Peyer's patch (tissue), 4 donors: Measurements from ENCODE around the gene SAG. TPM values are rescaled to one million over a fixed set of nuclear protein-coding genes. Genes with fewer than 3 reads are reported as not detected.

Experiments
- DNase-seq, 3 donors: peaks; one replicate each; pipeline ENCODE4 v3.0.0-alpha.2; 2017 to 2019
- H3K27ac ChIP-seq, 4 donors: fragments of 200-600 bp; sonication (generic); one replicate each; pipeline ENCODE4 v1.5.1; 2016 to 2019
- H3K27me3 ChIP-seq, 2 donors: fragments of 200-600 bp; sonication (generic); one replicate each; pipeline ENCODE4 v1.5.1; 2019
- H3K36me3 ChIP-seq, 3 donors: fragments of 200-600 bp; sonication (generic); one replicate each; pipeline ENCODE4 v1.5.1; 2016 to 2019
- H3K4me1 ChIP-seq, 4 donors: fragments of 200-600 bp; sonication (generic); one replicate each; pipeline ENCODE4 v1.5.1; 2016 to 2019
- H3K4me3 ChIP-seq, 4 donors: fragments of 200-600 bp; sonication (generic); 1 replicate in 3 of 4; 2 replicates in 1 of 4; pipeline ENCODE4 v1.5.1; 2016 to 2019; ENCODE audit warnings: mild to moderate bottlenecking in 1 of 4
- H3K9me3 ChIP-seq, 4 donors: fragments of 200-600 bp; sonication (generic); one replicate each; pipeline ENCODE4 v1.5.1; 2016 to 2019; ENCODE audit warnings: mild to moderate bottlenecking in 1 of 4
- POLR2A ChIP-seq, 2 donors: fragments of 450-650 bp; IDR thresholded peaks; one replicate each; pipeline ENCODE4 v1.5.1; 2017; ENCODE audit warnings: antibody characterized with exemption in 2 of 2, mild to moderate bottlenecking in 2 of 2, moderate library complexity in 2 of 2
- total RNA-seq, 4 donors: library from RNA; depleted of rRNA; stranded (reverse); fragments of >200 nt; gene quantifications; one replicate each; pipeline ENCODE4 v1.1.0, GENCODE V29; 2016
- TF ChIP-seq, protein P1 (sequence below), 6 experiments: fragments of 450-650 bp in 4 of 6; fragments of 200-600 bp in 2 of 6; sonication (generic) in 1 of 6; IDR thresholded peaks; one replicate each; pipeline ENCODE4 v1.5.1; 2017 to 2019; ENCODE audit warnings: antibody characterized with exemption in 6 of 6, mild to moderate bottlenecking in 3 of 6, moderate library complexity in 1 of 6

The SAG gene
- total RNA-seq, 4 donors from 2014 or later: not detected

GRCh38 chr2:233367586-233367985 is 60.0 kb downstream of the SAG start:
- Histone ChIP-seq H3K9me3 (no peaks in the 10 kb centered on the region), H3K36me3 (no peaks in the 10 kb centered on the region), H3K27ac (no peak overlapping the region), H3K27me3 (no peaks in the 10 kb centered on the region), H3K4me3 (no peak overlapping the region), H3K4me1 (no peaks in the 10 kb centered on the region)
- TF ChIP-seq, protein P1, sequence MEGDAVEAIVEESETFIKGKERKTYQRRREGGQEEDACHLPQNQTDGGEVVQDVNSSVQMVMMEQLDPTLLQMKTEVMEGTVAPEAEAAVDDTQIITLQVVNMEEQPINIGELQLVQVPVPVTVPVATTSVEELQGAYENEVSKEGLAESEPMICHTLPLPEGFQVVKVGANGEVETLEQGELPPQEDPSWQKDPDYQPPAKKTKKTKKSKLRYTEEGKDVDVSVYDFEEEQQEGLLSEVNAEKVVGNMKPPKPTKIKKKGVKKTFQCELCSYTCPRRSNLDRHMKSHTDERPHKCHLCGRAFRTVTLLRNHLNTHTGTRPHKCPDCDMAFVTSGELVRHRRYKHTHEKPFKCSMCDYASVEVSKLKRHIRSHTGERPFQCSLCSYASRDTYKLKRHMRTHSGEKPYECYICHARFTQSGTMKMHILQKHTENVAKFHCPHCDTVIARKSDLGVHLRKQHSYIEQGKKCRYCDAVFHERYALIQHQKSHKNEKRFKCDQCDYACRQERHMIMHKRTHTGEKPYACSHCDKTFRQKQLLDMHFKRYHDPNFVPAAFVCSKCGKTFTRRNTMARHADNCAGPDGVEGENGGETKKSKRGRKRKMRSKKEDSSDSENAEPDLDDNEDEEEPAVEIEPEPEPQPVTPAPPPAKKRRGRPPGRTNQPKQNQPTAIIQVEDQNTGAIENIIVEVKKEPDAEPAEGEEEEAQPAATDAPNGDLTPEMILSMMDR (IDR thresholded peaks at IDR 0.05): no peak
- no peak for TF ChIP-seq POLR2A (IDR thresholded peaks at IDR 0.05)
- no peak for DNase-seq

GRCh38 chr2:233368756-233369155 is 61.1 kb downstream of the SAG start:
- Histone ChIP-seq H3K4me1 (no peaks in the 10 kb centered on the region), H3K9me3 (no peaks in the 10 kb centered on the region), H3K36me3 (no peaks in the 10 kb centered on the region), H3K27me3 (no peaks in the 10 kb centered on the region), H3K4me3 (no peak overlapping the region), H3K27ac (no peak overlapping the region)
- TF ChIP-seq, protein P1 (IDR thresholded peaks at IDR 0.05): no peak
- no peak for TF ChIP-seq POLR2A (IDR thresholded peaks at IDR 0.05)
- no peak for DNase-seq

GRCh38 chr2:233369462-233369861 is 61.8 kb downstream of the SAG start:
- H3K27me3 ChIP-seq: no peaks in the 10 kb centered on the region
- no peak for DNase-seq
- H3K4me1 ChIP-seq: no peaks in the 10 kb centered on the region
- TF ChIP-seq, protein P1 (IDR thresholded peaks at IDR 0.05): no peak
- TF ChIP-seq POLR2A (IDR thresholded peaks at IDR 0.05): no peak
- H3K36me3 ChIP-seq: no peaks in the 10 kb centered on the region
- no peak overlapping the region for H3K27ac ChIP-seq
- no peaks in the 10 kb centered on the region for H3K9me3 ChIP-seq
- no peak overlapping the region for H3K4me3 ChIP-seq

DNA sequence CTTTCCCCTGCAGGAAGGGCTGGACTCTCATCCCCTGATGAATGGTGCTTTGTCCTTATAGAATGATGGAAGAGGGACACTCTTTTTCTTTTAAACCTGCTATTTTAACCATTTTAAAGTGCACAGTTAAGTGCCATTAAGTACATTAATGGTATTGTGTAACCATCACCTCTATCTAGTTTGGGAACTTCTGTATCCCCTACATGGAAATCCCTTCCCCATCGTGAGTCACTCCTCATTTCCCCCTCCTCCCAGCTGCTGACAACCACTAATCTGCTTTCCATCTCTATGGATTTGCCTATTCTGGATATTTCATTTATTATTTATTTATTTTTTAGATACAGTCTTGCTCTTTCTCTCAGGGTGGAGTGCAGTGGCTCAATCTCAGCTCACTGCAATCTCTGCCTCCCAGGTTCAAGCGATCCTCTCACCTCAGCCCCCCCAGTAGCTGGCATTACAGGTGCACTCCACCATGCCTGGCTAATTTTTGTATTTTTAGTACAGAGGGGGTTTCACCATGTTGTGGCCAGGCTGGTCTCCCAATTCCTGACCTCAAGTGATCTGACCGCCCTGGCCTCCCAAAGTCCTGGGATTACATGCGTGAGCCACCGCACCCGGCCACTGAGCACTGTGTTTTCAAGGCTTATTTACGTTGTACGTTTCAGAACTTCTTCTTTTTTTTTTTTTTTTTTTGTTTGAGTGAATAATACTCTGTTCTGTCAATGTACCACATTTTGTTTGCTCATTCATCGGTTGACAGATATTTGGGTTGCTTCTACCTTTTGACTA is 62.5 kb downstream of the SAG start:
- H3K9me3 ChIP-seq: no peaks in the 10 kb centered on the region
- TF ChIP-seq, protein P1 (IDR thresholded peaks at IDR 0.05): no peak
- no peak for TF ChIP-seq POLR2A (IDR thresholded peaks at IDR 0.05)
- no peak for DNase-seq

GRCh38 chr2:233371641-233372040 is 64.0 kb downstream of the SAG start:
- H3K9me3 ChIP-seq: no peaks in the 10 kb centered on the region
- no peaks in the 10 kb centered on the region for H3K36me3 ChIP-seq
- no peak for DNase-seq
- H3K4me3 ChIP-seq: no peak overlapping the region
- no peak overlapping the region for H3K27ac ChIP-seq
- H3K27me3 ChIP-seq: no peaks in the 10 kb centered on the region
- TF ChIP-seq, protein P1 (IDR thresholded peaks at IDR 0.05): no peak
- TF ChIP-seq POLR2A (IDR thresholded peaks at IDR 0.05): no peak
- peaks cover 0 to 19% (median 3%) of the 10 kb centered on the region in 4 donors for H3K4me1 ChIP-seq

More for the DNA sequence above, 62.5 kb downstream of the SAG start:
- Histone ChIP-seq H3K36me3 (no peaks in the 10 kb centered on the region), H3K27ac (no peak overlapping the region), H3K4me1 (peaks cover 0 to 5% (median 2%) of the 10 kb centered on the region in 4 donors), H3K27me3 (no peaks in the 10 kb centered on the region), H3K4me3 (no peak overlapping the region)
